HG02759 (cell line): ENCODE measurements around the gene LGALS7B.

Experiments
- ATAC-seq: cut with Tn5 transposase; IDR thresholded peaks from one replicate; pipeline ENCODE4 v1.9.1; 2021; ENCODE audit warnings: mild to moderate bottlenecking, moderate library complexity; ENCODE audit not compliant: unreplicated experiment

Gene LGALS7B

DNA sequence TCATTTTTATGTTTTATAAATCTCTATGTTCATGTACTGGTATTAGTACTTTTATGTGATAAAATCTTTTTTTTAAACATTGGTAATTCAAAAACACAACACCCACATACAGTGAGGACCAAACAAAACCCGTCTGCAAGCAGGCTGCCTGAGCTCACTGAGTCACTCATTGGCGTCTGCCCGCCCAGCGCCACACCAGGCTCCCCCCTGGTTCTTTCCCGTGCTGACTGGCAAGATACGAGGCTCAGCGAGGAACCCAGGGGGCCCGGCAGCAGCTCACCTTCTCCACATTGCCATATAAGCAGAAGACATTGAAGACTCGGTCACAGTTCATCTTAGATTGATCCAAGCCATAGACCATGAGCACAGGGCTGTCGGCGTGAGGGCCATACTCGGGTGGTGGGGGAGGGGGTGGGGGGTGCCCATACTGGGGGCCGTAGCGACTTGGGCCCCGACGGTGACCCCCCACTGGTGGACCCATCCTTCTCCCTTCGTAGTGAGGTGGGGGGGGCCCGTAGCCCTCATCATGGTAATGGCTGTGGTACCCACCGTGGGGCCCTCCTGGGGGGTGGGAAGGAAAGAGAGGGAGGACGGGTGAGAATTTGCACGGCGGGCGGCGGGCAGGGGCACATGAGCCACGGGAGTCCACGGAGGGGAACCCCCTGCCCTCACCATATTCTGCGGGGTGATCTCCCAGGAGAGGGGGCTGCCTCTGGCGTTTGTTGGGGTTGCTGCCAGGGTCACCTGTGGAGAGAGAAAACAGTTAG, 51.0 kb downstream of the LGALS7B start:
- no peak for ATAC-seq

DNA sequence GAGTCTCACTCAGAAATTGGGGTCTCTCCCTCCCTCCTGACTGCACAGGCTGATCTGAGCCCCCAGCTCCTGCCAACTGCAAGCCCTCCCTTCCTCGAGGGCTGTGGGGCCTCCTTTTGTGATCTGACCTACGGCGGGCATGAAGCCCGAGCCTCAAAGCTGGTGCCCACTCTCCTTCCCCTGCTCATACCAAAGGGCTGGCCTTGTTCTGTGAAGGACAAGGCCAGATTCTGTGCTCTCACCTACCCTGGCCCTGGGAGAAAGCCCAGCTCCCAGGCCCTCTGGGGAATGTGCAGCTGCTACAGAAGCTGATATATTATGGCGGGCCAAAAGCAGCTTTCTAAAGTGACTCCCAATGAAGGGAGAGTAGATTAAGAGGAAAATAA, 51.6 kb downstream of the LGALS7B start:
- ATAC-seq, result no peak
